Osteoblast (primary cell): Measurements from ENCODE around the gene NOD1. TPM values are rescaled to one million over a fixed set of nuclear protein-coding genes. Genes with fewer than 3 reads are reported as not detected.

ENCODE experiments used
- DNase-seq: peaks from one replicate; pipeline ENCODE4 v3.0.0; 2011; ENCODE audit warnings: low spot score, mixed read lengths; ENCODE audit not compliant: insufficient read length; ENCODE audit errors: missing footprints
- H2AFZ ChIP-seq: 2 replicates; pipeline ENCODE4 v1.6.0; 2011; ENCODE audit warnings: mild to moderate bottlenecking, low read length
- H3K27ac ChIP-seq: 2 replicates; pipeline ENCODE4 v1.5.1; 2011; ENCODE audit warnings: mild to moderate bottlenecking, low read depth, low read length, moderate library complexity
- H3K27me3 ChIP-seq: 2 replicates; pipeline ENCODE4 v1.6.0; 2012; ENCODE audit warnings: mild to moderate bottlenecking, control low read depth, inconsistent platforms, low read length, moderate library complexity; ENCODE audit not compliant: insufficient read depth
- H3K36me3 ChIP-seq: 2 replicates; pipeline ENCODE4 v1.5.1; 2011; ENCODE audit warnings: mild to moderate bottlenecking, low read length, control low read depth, moderate library complexity; ENCODE audit not compliant: insufficient read depth
- H3K4me1 ChIP-seq: 2 replicates; pipeline ENCODE4 v1.5.1; 2011; ENCODE audit warnings: mild to moderate bottlenecking, low read length, control low read depth, moderate library complexity; ENCODE audit not compliant: insufficient read depth
- H3K4me2 ChIP-seq: 2 replicates; pipeline ENCODE4 v1.6.0; 2011; ENCODE audit warnings: mild to moderate bottlenecking, low read length; ENCODE audit not compliant: insufficient read depth
- H3K4me3 ChIP-seq: fragments of 200-600 bp; sonication (generic); 3 replicates; pipeline ENCODE4 v1.5.1; 2012; ENCODE audit warnings: mild to moderate bottlenecking, low read length, inconsistent platforms; ENCODE audit not compliant: insufficient read depth
- H3K79me2 ChIP-seq: 2 replicates; pipeline ENCODE4 v1.6.0; 2012; ENCODE audit warnings: mild to moderate bottlenecking, low read length, control low read depth, inconsistent platforms; ENCODE audit not compliant: insufficient read depth
- H3K9me3 ChIP-seq: 2 replicates; pipeline ENCODE4 v1.5.1; 2011; ENCODE audit warnings: low read depth, low read length, control low read depth
- H4K20me1 ChIP-seq: 2 replicates; pipeline ENCODE4 v1.6.0; 2012; ENCODE audit warnings: mild to moderate bottlenecking, low read length, control low read depth; ENCODE audit not compliant: insufficient read depth
- total RNA-seq: library from RNA; depleted of rRNA; stranded (reverse); fragments of >200 nt; gene quantifications from 2 replicates; pipeline ENCODE4 v1.2.3, GENCODE V29; 2012
- TF ChIP-seq, protein P1 (sequence below): IDR thresholded peaks from 2 replicates; pipeline ENCODE4 v1.5.1; 2011; ENCODE audit warnings: mild to moderate bottlenecking, low read depth, low read length, moderate library complexity; ENCODE audit errors: extremely low read depth

The NOD1 gene
- total RNA-seq, 1 donor = 7.6 TPM

DNA sequence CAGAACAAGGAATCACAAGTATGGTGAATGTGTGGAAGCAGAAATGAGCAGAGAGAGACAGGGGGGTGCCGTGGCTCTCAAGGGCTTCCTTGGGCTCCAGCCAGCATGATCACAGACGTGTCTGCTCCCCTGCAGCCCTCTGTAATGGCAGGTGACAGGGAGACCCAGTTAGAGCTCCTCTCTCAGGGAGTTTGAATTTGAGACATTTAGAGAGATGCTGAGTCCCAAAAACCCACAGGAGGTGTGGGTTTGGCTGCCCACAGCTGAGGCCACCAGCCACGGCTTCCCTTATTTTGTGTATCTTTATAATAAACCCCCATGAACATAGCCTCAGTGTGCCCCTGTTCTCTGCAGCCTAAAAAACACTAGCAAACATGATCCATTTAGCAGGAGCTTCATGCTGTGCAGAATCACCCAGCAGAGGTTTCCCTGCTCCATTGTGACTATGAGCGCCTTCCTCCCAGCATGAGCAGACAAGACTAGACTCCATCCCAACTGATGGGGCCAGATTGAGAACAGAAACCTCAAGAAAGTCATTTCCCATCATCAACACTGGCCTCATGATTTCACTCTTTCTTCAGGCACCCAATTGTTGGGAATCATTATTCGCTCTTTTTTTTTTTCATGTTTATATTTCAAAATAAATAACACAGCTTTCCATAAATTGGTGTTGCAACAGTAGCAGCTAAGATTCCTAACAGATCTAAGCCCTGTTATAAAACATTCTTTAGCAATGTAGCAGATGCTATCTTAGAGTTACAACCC is 13.4 kb downstream of the NOD1 start:
- H3K27ac ChIP-seq = peak overlapping the region; percentile 68
- TF ChIP-seq, protein P1, sequence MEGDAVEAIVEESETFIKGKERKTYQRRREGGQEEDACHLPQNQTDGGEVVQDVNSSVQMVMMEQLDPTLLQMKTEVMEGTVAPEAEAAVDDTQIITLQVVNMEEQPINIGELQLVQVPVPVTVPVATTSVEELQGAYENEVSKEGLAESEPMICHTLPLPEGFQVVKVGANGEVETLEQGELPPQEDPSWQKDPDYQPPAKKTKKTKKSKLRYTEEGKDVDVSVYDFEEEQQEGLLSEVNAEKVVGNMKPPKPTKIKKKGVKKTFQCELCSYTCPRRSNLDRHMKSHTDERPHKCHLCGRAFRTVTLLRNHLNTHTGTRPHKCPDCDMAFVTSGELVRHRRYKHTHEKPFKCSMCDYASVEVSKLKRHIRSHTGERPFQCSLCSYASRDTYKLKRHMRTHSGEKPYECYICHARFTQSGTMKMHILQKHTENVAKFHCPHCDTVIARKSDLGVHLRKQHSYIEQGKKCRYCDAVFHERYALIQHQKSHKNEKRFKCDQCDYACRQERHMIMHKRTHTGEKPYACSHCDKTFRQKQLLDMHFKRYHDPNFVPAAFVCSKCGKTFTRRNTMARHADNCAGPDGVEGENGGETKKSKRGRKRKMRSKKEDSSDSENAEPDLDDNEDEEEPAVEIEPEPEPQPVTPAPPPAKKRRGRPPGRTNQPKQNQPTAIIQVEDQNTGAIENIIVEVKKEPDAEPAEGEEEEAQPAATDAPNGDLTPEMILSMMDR = no peak
- no peaks in the 10 kb centered on the region for H4K20me1 ChIP-seq
- H3K4me1 ChIP-seq = peaks cover 62% of the 10 kb centered on the region
- no peak for DNase-seq
- H3K4me3 ChIP-seq = no peak overlapping the region
- peak overlapping the region; percentile 3 for H3K4me2 ChIP-seq
- H3K27me3 ChIP-seq = no peaks in the 10 kb centered on the region
- no peak overlapping the region for H2AFZ ChIP-seq
- H3K36me3 ChIP-seq = no peaks in the 10 kb centered on the region
- H3K79me2 ChIP-seq = peaks cover 38% of the 10 kb centered on the region
- H3K9me3 ChIP-seq = no peaks in the 10 kb centered on the region

DNA sequence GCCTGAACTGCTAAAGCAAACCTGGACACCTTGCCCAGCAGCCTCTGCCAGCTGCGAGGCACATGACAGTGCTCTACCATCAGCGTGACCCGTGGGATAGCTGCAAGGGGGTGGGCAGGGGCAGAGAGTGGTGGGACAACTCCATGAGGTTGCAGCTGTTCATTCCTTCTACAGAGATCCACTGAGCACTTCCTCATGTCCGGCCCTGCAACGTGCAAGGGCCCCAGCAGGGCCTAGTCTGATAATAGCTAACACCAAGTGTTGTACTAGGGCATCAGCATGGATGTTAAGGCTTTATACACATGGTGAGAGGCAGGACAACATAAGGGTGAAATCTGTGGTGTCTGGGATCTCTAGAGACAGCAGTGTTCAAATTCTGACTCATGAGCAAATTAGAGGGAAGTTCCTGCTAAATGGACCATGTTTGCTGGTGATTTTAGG is 14.3 kb downstream of the NOD1 start:
- Histone ChIP-seq H3K4me3 (no peak overlapping the region), H3K9me3 (no peaks in the 10 kb centered on the region), H4K20me1 (no peaks in the 10 kb centered on the region), H3K27me3 (no peaks in the 10 kb centered on the region), H3K4me1 (peaks cover 63% of the 10 kb centered on the region), H2AFZ (no peak overlapping the region), H3K79me2 (peaks cover 33% of the 10 kb centered on the region), H3K4me2 (no peak overlapping the region), H3K36me3 (no peaks in the 10 kb centered on the region), H3K27ac (peak overlapping the region; percentile 68)
- DNase-seq = no peak
- TF ChIP-seq, protein P1 = no peak

DNA sequence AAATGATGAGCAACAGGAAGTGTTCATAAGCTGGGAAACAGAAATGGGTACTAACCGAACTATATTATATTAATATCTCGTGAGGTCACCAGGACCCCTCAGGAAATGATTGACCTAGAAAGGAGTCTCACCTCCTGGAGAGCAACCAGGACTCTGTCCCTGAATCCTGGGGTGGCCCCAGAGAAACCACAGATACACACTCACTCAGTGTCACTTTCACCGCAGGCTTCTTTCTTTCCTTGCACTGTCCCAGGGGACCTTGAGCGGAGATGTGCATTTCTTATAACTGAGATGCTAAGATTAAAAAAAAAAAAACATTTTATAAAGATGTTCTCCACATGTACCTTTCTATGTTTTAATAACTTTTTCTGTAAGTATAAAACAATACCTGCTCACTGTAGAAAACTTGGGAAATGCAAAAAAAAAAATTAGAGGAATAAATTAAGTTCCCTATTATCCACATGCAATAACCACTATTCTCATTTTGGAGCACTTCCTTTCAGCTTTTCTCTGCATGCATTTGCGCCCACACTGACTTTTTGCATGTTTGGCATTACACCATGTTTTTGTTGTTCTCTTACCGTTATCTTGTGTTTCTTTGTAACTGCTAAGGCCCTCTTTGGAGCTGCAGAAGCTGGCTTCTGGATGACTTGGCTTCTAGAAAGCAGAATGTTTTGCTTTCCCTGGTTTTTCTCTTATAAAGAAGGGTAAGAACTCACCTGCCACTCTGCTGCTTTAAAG is 15.0 kb downstream of the NOD1 start:
- no peak overlapping the region for H3K4me2 ChIP-seq
- H3K4me3 ChIP-seq = no peak overlapping the region
- H3K9me3 ChIP-seq = no peaks in the 10 kb centered on the region
- no peak for DNase-seq
- H3K36me3 ChIP-seq = no peaks in the 10 kb centered on the region
- H3K79me2 ChIP-seq = peaks cover 31% of the 10 kb centered on the region
- H3K4me1 ChIP-seq = peaks cover 63% of the 10 kb centered on the region
- no peak overlapping the region for H2AFZ ChIP-seq
- no peaks in the 10 kb centered on the region for H4K20me1 ChIP-seq
- TF ChIP-seq, protein P1 = no peak
- no peaks in the 10 kb centered on the region for H3K27me3 ChIP-seq
- H3K27ac ChIP-seq = peak overlapping the region; percentile 68

DNA sequence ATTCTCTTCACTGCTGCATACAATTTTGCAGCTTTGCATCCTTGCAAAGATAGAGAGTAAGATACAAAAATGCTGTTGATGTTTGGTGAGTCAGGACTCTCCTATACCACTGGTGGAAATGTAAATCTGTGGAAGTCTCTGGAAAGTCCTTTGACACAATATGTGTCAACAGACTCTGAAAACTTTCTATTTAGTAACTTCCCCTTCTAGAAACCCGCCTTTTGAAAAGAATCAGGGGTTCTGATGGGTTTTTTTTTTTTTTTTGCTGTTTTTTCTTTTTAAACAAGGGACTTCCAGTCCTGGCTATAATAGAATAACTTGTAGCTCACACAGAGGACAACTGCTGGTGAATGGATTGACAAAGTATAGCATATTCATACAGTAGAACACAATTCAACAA is 16.4 kb downstream of the NOD1 start:
- DNase-seq = no peak
- no peaks in the 10 kb centered on the region for H4K20me1 ChIP-seq
- no peak overlapping the region for H3K4me3 ChIP-seq
- no peaks in the 10 kb centered on the region for H3K9me3 ChIP-seq
- no peaks in the 10 kb centered on the region for H3K36me3 ChIP-seq
- no peak overlapping the region for H3K4me2 ChIP-seq
- H3K4me1 ChIP-seq = peaks cover 63% of the 10 kb centered on the region
- TF ChIP-seq, protein P1 = no peak
- H3K27me3 ChIP-seq = no peaks in the 10 kb centered on the region
- no peak overlapping the region for H2AFZ ChIP-seq
- H3K79me2 ChIP-seq = peaks cover 20% of the 10 kb centered on the region
- H3K27ac ChIP-seq = no peak overlapping the region
